NCI-H2029 treated with DMSO at 0.1 percent for 48 hours (cell line): Measurements from ENCODE around the gene ATAT1.

Experiments
- DNase-seq: peaks from one replicate; lab custom pipeline; 2025; lab: John Stamatoyannopoulos, UW

The ATAT1 gene

GRCh38 chr6:30613251-30614043 is 13.2 kb upstream of the ATAT1 start:
- DNase-seq, result no peak

- no peak for DNase-seq
Observed at GRCh38 chr6:30614044-30614842, 12.4 kb upstream of the ATAT1 start.

GRCh38 chr6:30614843-30615218 is 11.8 kb upstream of the ATAT1 start:
- DNase-seq, result peak; percentile 94

GRCh38 chr6:30615219-30615957 is 11.3 kb upstream of the ATAT1 start:
- DNase-seq, result peak; percentile 71

GRCh38 chr6:30615958-30616810 is 10.5 kb upstream of the ATAT1 start:
- peak; percentile 71 for DNase-seq

GRCh38 chr6:30616811-30617564 is 9.7 kb upstream of the ATAT1 start, which contains the start of gene PPP1R10:
Gene PPP1R10 (minus strand): TSS chr6:30617243. CDS start chr6:30609944, 7,299 bp downstream.
- DNase-seq, result peak; percentile 99

- DNase-seq, result peak; percentile 96
Observed at GRCh38 chr6:30617565-30618269, 9.0 kb upstream of the ATAT1 start, which contains the start of gene MRPS18B. Gene MRPS18B (plus strand): TSS chr6:30617840. CDS start chr6:30617866, 26 bp downstream.

GRCh38 chr6:30618270-30618797 is 8.3 kb upstream of the ATAT1 start:
- DNase-seq, result no peak

- no peak for DNase-seq
Observed at GRCh38 chr6:30619561-30619960, 7.1 kb upstream of the ATAT1 start.

- DNase-seq, result no peak
Observed at GRCh38 chr6:30625511-30625910, 1.2 kb upstream of the ATAT1 start.

GRCh38 chr6:30635834-30636233 is 9.2 kb downstream of the ATAT1 start:
- no peak for DNase-seq

GRCh38 chr6:30640481-30640880 is 13.8 kb downstream of the ATAT1 start:
- DNase-seq, result no peak

GRCh38 chr6:30641048-30641447 is 14.4 kb downstream of the ATAT1 start:
- no peak for DNase-seq

- DNase-seq, result no peak
Observed at GRCh38 chr6:30643656-30644055, 17.0 kb downstream of the ATAT1 start.

GRCh38 chr6:30644769-30645168 is 18.1 kb downstream of the ATAT1 start:
- DNase-seq, result no peak

GRCh38 chr6:30645989-30646388 is 19.3 kb downstream of the ATAT1 start:
- DNase-seq, result no peak

GRCh38 chr6:30646450-30647241 is 20.0 kb downstream of the ATAT1 start, which contains the start of gene C6orf136:
Gene C6orf136 (plus strand): TSS chr6:30647133. CDS start chr6:30647232, 99 bp downstream.
- peak; percentile 51 for DNase-seq

- no peak for DNase-seq
Observed at GRCh38 chr6:30647242-30648116, 20.8 kb downstream of the ATAT1 start.
